Measurements from ENCODE around the gene CAPN12. TPM values are rescaled to one million over a fixed set of nuclear protein-coding genes. Genes with fewer than 3 reads are reported as not detected.

CAPN12 gene
- total and polyA plus RNA-seq, 2 of the 8 experiments (the other 6 are each of a cell fraction or from before 2014, with no cell fraction given), result 8.8 to 20.0 TPM

GRCh38 chr19:38723606-38723965 lies 20.7 kb downstream of the CAPN12 start (continued):
- no peak for TF ChIP-seq CHD7 (IDR thresholded peaks at IDR 0.05; ENCODE audit: insufficient replicate concordance, low read length)
- no peak for TF ChIP-seq EZH2 (IDR thresholded peaks at IDR 0.05; ENCODE audit: low read depth, low read length, severe bottlenecking)
- TF ChIP-seq EP300 (IDR thresholded peaks at IDR 0.05; ENCODE audit: borderline replicate concordance in 1 of 2, low read depth in 2 of 2, low read length in 2 of 2), result no peak
- no peak for TF ChIP-seq SP2 (IDR thresholded peaks at IDR 0.05; ENCODE audit: low read length)
- TF ChIP-seq TAF7 (optimal IDR thresholded peaks at IDR 0.05; ENCODE audit: borderline replicate concordance, low read depth, low read length), result no peak
